ENCODE measurements around the gene CREB3L2. TPM values are rescaled to one million over a fixed set of nuclear protein-coding genes. Genes with fewer than 3 reads are reported as not detected.

Gene CREB3L2
- total RNA-seq, 2 donors from 2014 or later: 106 to 129 TPM

DNA sequence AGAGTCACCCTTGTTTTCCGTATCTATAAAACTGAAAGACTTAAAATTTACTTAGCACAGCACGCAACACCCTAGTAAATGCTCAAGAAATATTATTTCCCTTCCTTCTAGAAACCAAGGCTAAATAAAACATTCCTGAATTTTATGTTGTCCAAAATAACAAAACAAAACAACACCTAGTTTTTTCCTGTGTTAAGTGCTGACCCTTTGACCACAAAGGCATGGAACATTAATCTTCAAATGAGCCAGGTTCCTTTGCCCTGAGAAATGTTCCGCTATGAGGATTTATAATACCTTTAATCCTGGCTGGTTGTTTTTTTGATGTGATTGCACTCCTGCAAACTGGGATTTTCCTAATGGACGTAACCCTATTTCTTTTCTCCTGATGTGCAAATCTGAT, 126.1 kb downstream of the CREB3L2 start:
- intact Hi-C loops (cut with DNase I): no loop called here
- DNase-seq (ENCODE audit: low spot score): no peak

DNA sequence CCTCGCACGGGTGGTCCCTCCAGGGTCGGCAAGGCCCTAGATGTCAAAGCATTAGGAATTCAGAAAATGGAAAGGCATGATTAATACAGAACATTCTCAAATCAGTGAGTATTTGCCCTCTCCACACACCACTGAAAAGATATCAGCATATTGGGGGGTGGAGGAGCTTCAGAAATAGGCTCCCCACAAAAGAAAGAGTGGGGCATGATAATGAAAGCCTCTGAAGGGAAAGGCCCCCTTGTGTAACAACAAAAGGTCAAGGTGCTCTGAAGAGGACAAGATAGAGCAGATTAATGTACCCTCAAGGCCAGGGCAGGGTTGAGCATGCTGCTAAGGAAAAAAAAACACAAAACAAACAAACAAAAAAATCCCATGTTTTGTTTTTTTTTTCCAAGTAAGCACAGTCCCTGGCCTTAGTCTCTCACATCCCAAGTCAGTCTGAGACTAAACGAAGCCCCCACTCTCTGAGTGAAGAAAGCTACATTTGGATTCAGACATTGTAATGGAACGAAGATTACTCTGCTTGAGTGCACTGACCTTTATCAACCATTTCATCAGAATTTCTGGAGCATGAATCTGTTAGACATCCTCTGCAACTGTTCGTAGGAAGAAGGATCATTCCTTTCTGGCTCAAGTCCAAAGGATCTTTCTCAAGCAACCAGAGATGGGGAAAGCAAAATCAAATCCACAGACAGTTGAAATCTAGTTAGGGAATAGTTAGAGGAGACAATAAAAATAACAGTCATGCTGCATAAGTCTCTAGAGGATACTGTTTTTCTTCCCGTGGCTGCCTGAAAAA, 127.7 kb downstream of the CREB3L2 start:
- intact Hi-C loops (cut with DNase I): no loop called here

GRCh38 chr7:137873524-137873923, 128.4 kb downstream of the CREB3L2 start:
- DNase-seq (ENCODE audit: low spot score): no peak
- intact Hi-C loops (cut with DNase I): no loop called here

More for the DNA sequence above, 127.7 kb downstream of the CREB3L2 start:
- DNase-seq (ENCODE audit: low spot score): no peak

GRCh38 chr7:137871170-137871915, 130.5 kb downstream of the CREB3L2 start:
- intact Hi-C loops (cut with DNase I): no loop called here
- no peak for DNase-seq (ENCODE audit: low spot score)

DNA sequence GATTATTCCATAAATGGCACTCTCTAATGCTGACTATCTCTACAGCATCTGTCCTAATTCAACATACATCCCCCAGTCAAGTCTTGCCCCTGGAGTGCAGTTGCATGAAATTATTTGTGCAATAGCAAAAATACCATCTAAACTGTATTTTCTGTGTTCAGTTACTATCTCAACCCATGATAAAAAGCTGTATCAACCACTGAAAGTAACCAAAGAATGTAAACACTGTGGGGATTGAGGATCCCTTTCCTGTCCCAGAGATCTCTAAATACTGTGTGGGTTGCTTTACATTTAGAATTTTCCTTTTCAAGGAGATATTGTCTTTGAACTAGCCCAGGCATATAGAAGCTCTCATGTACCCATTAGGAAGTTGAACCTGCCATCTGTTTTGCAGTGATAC, 131.2 kb downstream of the CREB3L2 start:
- intact Hi-C loops (cut with DNase I): no loop called here

GRCh38 chr7:137870078-137870477, 131.8 kb downstream of the CREB3L2 start:
- intact Hi-C loops (cut with DNase I): no loop called here

More for the DNA sequence above, 131.2 kb downstream of the CREB3L2 start:
- DNase-seq (ENCODE audit: low spot score): no peak

GRCh38 chr7:137869260-137869659, 132.6 kb downstream of the CREB3L2 start:
- no peak for DNase-seq (ENCODE audit: low spot score)
- intact Hi-C loops (cut with DNase I): no loop called here

More at GRCh38 chr7:137870078-137870477, 131.8 kb downstream of the CREB3L2 start:
- DNase-seq (ENCODE audit: low spot score): no peak

- intact Hi-C loops (cut with DNase I): no loop called here
- no peak for DNase-seq (ENCODE audit: low spot score)
These were observed 134.6 kb downstream of the CREB3L2 start for GRCh38 chr7:137867289-137867688.

DNA sequence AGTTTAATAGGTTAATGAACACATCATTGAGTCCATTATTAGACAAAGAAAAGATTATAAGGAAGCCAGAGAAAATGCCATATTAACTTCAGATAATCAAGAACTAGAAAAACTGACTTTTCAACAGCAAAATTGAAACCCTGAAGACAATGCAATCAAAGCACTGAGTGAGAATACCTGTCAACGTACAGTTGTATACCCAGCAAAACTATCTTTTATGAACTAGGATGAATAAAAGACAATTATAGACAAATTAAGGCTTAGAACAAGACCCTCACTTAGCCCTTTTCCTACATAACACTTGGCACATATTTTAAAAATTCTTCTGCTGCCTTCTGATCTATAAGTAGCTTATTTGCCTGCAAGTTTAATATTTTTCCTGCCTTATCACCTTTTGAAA, 136.1 kb downstream of the CREB3L2 start:
- intact Hi-C loops (cut with DNase I): no loop called here
- DNase-seq (ENCODE audit: low spot score): no peak

GRCh38 chr7:137862964-137863363, 138.9 kb downstream of the CREB3L2 start:
- no peak for DNase-seq (ENCODE audit: low spot score)
- intact Hi-C loops (cut with DNase I): no loop called here

GRCh38 chr7:137862358-137862757, 139.5 kb downstream of the CREB3L2 start:
- DNase-seq (ENCODE audit: low spot score): no peak
- intact Hi-C loops (cut with DNase I): no loop called here

DNA sequence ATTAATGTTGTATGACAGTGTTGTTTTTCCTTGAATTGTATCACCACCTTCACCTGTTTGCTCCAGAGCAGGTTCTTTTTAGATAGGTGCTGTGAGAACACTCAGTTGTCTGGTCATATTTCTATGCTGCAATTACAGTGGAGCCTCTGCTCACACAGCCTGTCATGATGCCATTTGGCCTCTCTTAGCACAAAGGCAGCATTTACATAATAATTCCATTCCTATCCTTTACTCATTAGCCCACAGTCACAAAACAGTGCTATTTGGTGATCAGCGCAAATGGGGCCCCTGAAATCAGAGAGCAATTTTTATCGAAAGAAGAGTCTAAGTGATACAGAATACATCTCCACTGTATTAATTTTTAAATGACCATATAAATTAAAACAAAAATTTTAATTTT, 141.3 kb downstream of the CREB3L2 start:
- intact Hi-C loops (cut with DNase I): no loop called here

GRCh38 chr7:137853053-137853452, 148.8 kb downstream of the CREB3L2 start:
- intact Hi-C loops (cut with DNase I): no loop called here
- DNase-seq (ENCODE audit: low spot score): no peak

More for the DNA sequence above, 141.3 kb downstream of the CREB3L2 start:
- no peak for DNase-seq (ENCODE audit: low spot score)

GRCh38 chr7:137852108-137852507, 149.8 kb downstream of the CREB3L2 start:
- intact Hi-C loops (cut with DNase I): no loop called here

GRCh38 chr7:137850972-137851945, 150.6 kb downstream of the CREB3L2 start:
- DNase-seq (ENCODE audit: low spot score): no peak
- intact Hi-C loops (cut with DNase I): no loop called here

More at GRCh38 chr7:137852108-137852507, 149.8 kb downstream of the CREB3L2 start:
- no peak for DNase-seq (ENCODE audit: low spot score)

GRCh38 chr7:137850571-137850970, 151.3 kb downstream of the CREB3L2 start:
- intact Hi-C loops (cut with DNase I): no loop called here
- no peak for DNase-seq (ENCODE audit: low spot score)

DNA sequence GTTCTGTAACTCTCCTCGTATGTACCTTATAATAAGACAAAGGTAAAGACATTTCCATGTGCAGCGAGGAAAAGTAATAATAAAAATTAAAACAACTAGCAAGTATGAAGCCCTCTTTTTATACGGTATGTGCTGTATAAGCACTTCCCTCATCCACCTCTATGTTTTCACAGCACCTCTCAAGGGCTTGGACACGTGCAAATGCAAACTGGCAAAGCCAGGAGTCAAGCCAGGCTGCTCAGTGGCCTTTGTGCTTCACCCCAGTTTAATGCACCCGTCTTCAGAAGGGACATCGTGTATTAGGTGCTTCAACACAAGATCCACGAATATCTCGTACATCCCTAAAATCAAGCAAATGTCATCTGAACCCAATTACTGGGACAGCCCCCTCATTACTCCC, 153.8 kb downstream of the CREB3L2 start:
- DNase-seq (ENCODE audit: low spot score): no peak
- intact Hi-C loops (cut with DNase I): loop anchor here in 1 of 2 donors (10.0 kb wide), 1 partner anchor 47 kb away; no protein-coding TSS in a partner anchor

GRCh38 chr7:137847568-137848050, 154.3 kb downstream of the CREB3L2 start:
- no peak for DNase-seq (ENCODE audit: low spot score)
- intact Hi-C loops (cut with DNase I): loop anchor here in 1 of 2 donors (10.0 kb wide), 1 partner anchor 47 kb away; no protein-coding TSS in a partner anchor

All from posterior vena cava (tissue), 2 donors.